HG02884 (cell line): ENCODE data around the gene HPS5.
"Not testable (repeated sequence)": the region's sequence is repeated elsewhere in the genome, so short reads cannot be mapped to it uniquely, and the experiment has no call there.

Source experiments
- ATAC-seq: cut with Tn5 transposase; IDR thresholded peaks from one replicate; pipeline ENCODE4 v1.9.1; 2021; ENCODE audit warnings: mild to moderate bottlenecking, moderate library complexity; ENCODE audit not compliant: unreplicated experiment

Gene HPS5

GRCh38 chr11:18271206-18271605 lies 50.7 kb downstream of the HPS5 start:
- ATAC-seq: no peak

- ATAC-seq: no peak
Measured at GRCh38 chr11:18270102-18270501, 51.8 kb downstream of the HPS5 start.

- not testable (repeated sequence) for ATAC-seq
Measured at GRCh38 chr11:18269252-18269651, 52.7 kb downstream of the HPS5 start.

- ATAC-seq: peak; percentile 54
Measured at GRCh38 chr11:18267335-18268133, 54.4 kb downstream of the HPS5 start.

GRCh38 chr11:18265949-18266348 lies 56.0 kb downstream of the HPS5 start, which contains the start of gene SAA1:
SAA1 (plus strand) TSS chr11:18266264; CDS start chr11:18266888, 624 bp downstream.
- no peak for ATAC-seq

GRCh38 chr11:18264677-18265555 lies 57.0 kb downstream of the HPS5 start:
- no peak for ATAC-seq

- ATAC-seq: no peak
Measured at GRCh38 chr11:18264035-18264434, 57.9 kb downstream of the HPS5 start.

- ATAC-seq: not testable (repeated sequence)
Measured at GRCh38 chr11:18262681-18263350, 59.1 kb downstream of the HPS5 start.

GRCh38 chr11:18261721-18262120 lies 60.2 kb downstream of the HPS5 start:
- ATAC-seq: no peak

GRCh38 chr11:18259259-18259658 lies 62.7 kb downstream of the HPS5 start:
- no peak for ATAC-seq

- ATAC-seq: no peak
Measured at GRCh38 chr11:18254781-18255361, 67.1 kb downstream of the HPS5 start.

GRCh38 chr11:18253778-18254338 lies 68.1 kb downstream of the HPS5 start:
- ATAC-seq: no peak

- ATAC-seq: no peak
Measured at GRCh38 chr11:18253233-18253632, 68.7 kb downstream of the HPS5 start.

GRCh38 chr11:18248561-18248960 lies 73.4 kb downstream of the HPS5 start, which contains the start of gene SAA2:
SAA2 (minus strand) TSS chr11:18248668; CDS start chr11:18248011, 657 bp downstream.
- ATAC-seq: no peak

- peak; percentile 20 for ATAC-seq
Measured at GRCh38 chr11:18247191-18247581, 74.8 kb downstream of the HPS5 start.

GRCh38 chr11:18246379-18247190 lies 75.4 kb downstream of the HPS5 start:
- ATAC-seq: peak; percentile 81

- no peak for ATAC-seq
Measured at GRCh38 chr11:18245396-18245795, 76.5 kb downstream of the HPS5 start.

- ATAC-seq: no peak
Measured at GRCh38 chr11:18243783-18244362, 78.1 kb downstream of the HPS5 start.

GRCh38 chr11:18239655-18240054 lies 82.3 kb downstream of the HPS5 start:
- no peak for ATAC-seq
